ENCODE measurements around the gene RNLS. TPM values are rescaled to one million over a fixed set of nuclear protein-coding genes. Genes with fewer than 3 reads are reported as not detected.

RNLS gene
- total and polyA plus RNA-seq, 3 donors from 2014 or later = 13.0 to 27.4 (median 27.1) TPM

GRCh38 chr10:88319960-88320517 is 263.1 kb downstream of the RNLS start:
- Histone ChIP-seq H3K4me3 (no peak overlapping the region), H3K36me3 (ENCODE audit: low read depth, missing control alignments) (no peaks in the 10 kb centered on the region), H3K4me1 (no peaks in the 10 kb centered on the region), H3K27ac (no peak overlapping the region), H3K27me3 (no peaks in the 10 kb centered on the region), H3K9me3 (no peaks in the 10 kb centered on the region)
- TF ChIP-seq CTCF (IDR thresholded peaks at IDR 0.05) = no peak
- TF ChIP-seq POLR2A (IDR thresholded peaks at IDR 0.05) = no peak
- WGBS, 2 donors = 79 to 89% methylated on average over 1 of the region's 1 CpG
- intact Hi-C loops (cut with DNase I; ENCODE audit: low total_unique reads) = no loop called here
- DNase-seq = no peak

- no peak for DNase-seq
- intact Hi-C loops (cut with DNase I; ENCODE audit: low total_unique reads) = no loop called here
These were observed 264.3 kb downstream of the RNLS start for GRCh38 chr10:88318803-88319202.

GRCh38 chr10:88317099-88317498 is 266.0 kb downstream of the RNLS start:
- TF ChIP-seq CTCF (IDR thresholded peaks at IDR 0.05) = no peak
- intact Hi-C loops (cut with DNase I; ENCODE audit: low total_unique reads) = no loop called here
- Histone ChIP-seq H3K27me3 (no peaks in the 10 kb centered on the region), H3K4me1 (no peaks in the 10 kb centered on the region), H3K4me3 (no peak overlapping the region), H3K9me3 (no peaks in the 10 kb centered on the region), H3K27ac (no peak overlapping the region), H3K36me3 (ENCODE audit: low read depth, missing control alignments) (no peaks in the 10 kb centered on the region)
- DNase-seq = no peak

More at GRCh38 chr10:88318803-88319202, 264.3 kb downstream of the RNLS start:
- Histone ChIP-seq H3K4me3 (no peak overlapping the region), H3K4me1 (no peaks in the 10 kb centered on the region), H3K27ac (no peak overlapping the region), H3K36me3 (ENCODE audit: low read depth, missing control alignments) (no peaks in the 10 kb centered on the region), H3K27me3 (no peaks in the 10 kb centered on the region), H3K9me3 (no peaks in the 10 kb centered on the region)
- TF ChIP-seq CTCF (IDR thresholded peaks at IDR 0.05) = no peak
- no peak for TF ChIP-seq POLR2A (IDR thresholded peaks at IDR 0.05)
- WGBS, 2 donors = 95 to 100% methylated on average over 2 of the region's 2 CpGs

- H3K9me3 ChIP-seq = no peaks in the 10 kb centered on the region
- TF ChIP-seq POLR2A (IDR thresholded peaks at IDR 0.05) = no peak
- no peak for DNase-seq
- WGBS, 2 donors = 91 to 92% methylated on average over 4 of the region's 4 CpGs
- no peak overlapping the region for H3K27ac ChIP-seq
- no peaks in the 10 kb centered on the region for H3K36me3 ChIP-seq (ENCODE audit: low read depth, missing control alignments)
- no peaks in the 10 kb centered on the region for H3K27me3 ChIP-seq
- no peaks in the 10 kb centered on the region for H3K4me1 ChIP-seq
- intact Hi-C loops (cut with DNase I; ENCODE audit: low total_unique reads) = no loop called here
- no peak overlapping the region for H3K4me3 ChIP-seq
These were observed 266.7 kb downstream of the RNLS start for GRCh38 chr10:88316292-88316861.

GRCh38 chr10:88315755-88316154 is 267.4 kb downstream of the RNLS start:
- Histone ChIP-seq H3K4me3 (no peak overlapping the region), H3K9me3 (no peaks in the 10 kb centered on the region), H3K27ac (no peak overlapping the region), H3K36me3 (ENCODE audit: low read depth, missing control alignments) (no peaks in the 10 kb centered on the region), H3K4me1 (no peaks in the 10 kb centered on the region), H3K27me3 (no peaks in the 10 kb centered on the region)
- 91 to 94% methylated on average over 3 of the region's 3 CpGs for WGBS, 2 donors
- intact Hi-C loops (cut with DNase I; ENCODE audit: low total_unique reads) = no loop called here
- no peak for DNase-seq
- TF ChIP-seq POLR2A (IDR thresholded peaks at IDR 0.05) (no peak), CTCF (IDR thresholded peaks at IDR 0.05) (no peak)

All from testis (tissue), 3 donors.